OCI-M2 (cell line): ENCODE results near the gene OR6C75.
"Not testable (repeated sequence)": the region's sequence is repeated elsewhere in the genome, so short reads cannot be mapped to it uniquely, and the experiment has no call there.

ENCODE experiments used
- DNase-seq: peaks from one replicate; lab custom pipeline; 2025; ENCODE audit not compliant: unreplicated experiment; lab: John Stamatoyannopoulos, UW

OR6C75 gene

DNA sequence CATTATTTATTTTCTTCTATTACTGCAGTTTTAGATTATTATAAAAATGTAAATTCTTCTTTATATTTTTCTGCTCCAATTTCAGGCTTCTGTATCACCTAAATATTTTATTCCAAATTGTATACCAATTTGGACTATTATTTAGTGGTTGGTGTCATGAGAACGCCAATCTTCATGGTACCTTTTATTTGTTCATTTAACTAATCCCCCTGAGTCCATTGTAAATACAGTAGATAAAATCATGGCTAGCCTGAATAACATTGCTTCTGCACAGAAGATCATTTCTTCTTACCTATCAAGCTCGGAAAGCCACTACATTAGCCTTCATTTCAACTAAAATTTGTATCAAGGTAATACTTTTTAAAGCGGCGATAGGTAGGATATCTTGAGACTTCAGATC lies at the start of gene OR6C75:
Gene OR6C75, plus strand, starts transcription at position 301 of the 400 bp plus-strand sequence. CDS start 2,136 bp downstream, outside the sequence.
- no peak for DNase-seq

DNA sequence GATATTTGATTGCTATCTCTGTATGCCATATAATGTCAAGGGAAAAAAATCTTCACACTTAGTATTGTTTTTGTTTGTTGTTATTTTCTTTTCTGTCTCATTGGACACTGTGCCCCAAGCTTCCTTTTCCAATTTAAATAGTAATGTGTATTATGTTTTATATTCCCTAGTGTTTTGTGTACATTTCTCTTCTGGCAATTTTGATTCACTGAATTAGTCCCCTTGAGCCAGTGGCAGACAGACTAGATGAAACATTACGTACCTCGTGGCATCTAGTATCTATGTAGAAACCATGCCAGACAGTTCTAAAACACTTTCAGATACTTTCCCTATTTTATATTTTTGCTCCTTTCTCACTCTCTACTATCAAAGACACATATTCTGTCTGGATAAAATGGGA lies 48.7 kb upstream of the OR6C75 start, which contains the start of gene OR6C1:
Gene OR6C1, plus strand, starts transcription at position 301 of the 400 bp plus-strand sequence. CDS start 6,257 bp downstream, outside the sequence.
- DNase-seq, result no peak

DNA sequence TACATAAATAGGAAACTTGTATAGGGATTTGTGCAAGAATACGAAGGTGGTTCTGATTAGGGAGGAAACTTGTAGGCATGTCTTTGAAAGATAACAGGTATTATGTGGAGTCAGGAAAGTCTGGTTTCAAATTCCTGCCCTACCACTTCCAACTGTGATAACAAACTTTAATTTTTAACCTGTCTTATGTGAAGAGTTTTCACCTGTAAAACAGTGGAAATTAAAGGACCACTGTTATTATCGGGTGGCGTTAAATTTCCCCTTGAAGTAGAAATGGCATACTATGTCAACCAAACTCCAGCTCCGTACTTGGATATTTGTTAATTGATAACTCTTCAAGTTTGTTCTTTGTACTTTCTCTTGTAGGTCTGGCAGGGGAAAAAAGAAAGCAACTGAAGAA lies 42.6 kb upstream of the OR6C75 start:
- no peak for DNase-seq

DNA sequence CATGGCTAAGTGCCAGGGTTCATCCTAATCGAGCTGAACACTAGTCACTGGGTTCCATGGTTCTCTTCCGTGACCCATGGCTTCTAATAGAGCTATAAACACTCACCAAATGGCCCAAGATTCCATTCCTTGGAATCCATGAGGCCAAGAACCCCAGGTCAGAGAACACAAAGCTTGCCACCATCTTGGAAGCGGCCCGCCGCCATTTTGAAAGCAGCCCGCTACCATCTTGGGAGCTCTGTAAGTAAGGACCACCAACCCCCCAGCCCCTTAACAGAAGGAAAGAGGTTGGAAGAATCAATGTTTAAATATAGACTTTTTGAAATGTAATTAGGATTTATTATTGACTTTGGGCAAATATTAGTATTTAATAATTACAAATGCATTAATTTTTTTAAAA lies 37.0 kb upstream of the OR6C75 start:
- DNase-seq, result not testable (repeated sequence)

DNA sequence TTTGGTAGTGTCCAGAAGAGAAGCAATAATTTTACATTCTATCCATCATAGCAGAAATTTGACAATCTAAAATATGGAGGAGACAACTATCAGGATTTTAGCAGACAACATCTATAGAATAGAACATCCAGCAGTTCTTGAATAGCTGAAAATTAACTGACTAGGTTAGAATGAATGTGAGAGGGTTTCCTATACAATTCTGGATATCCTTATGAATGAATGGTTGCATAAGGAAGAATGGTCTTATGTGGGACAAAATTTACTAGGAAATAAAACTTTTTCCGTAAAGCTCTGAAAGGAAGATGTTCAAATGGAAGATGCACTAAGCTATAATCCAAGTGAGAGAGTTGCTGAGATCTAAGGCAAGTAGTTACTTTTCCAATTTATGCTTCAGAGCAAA lies 32.3 kb upstream of the OR6C75 start, which contains the start of gene OR6C3:
Gene OR6C3, plus strand, starts transcription at position 301 of the 400 bp plus-strand sequence. CDS start 955 bp downstream, outside the sequence.
- no peak for DNase-seq

DNA sequence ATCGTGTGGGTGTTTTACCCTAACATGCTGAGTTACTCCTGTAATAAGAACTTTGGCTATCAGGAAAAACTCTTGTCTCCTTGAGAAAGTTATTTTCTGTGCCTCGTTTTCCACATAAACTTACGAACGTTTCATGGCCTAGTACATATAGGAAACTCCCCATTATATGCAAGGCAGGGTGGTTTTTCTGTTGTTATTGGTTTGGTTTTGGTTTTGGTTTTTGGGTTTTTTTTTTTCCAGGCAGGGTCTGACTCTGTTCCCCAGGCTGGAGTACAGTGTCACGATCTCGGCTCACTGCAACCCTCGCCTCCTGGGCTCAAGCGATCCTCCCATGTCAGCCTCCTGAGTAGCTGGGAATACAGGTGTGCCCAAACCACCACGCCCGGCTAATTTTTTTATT lies 26.8 kb upstream of the OR6C75 start:
- DNase-seq, result no peak

DNA sequence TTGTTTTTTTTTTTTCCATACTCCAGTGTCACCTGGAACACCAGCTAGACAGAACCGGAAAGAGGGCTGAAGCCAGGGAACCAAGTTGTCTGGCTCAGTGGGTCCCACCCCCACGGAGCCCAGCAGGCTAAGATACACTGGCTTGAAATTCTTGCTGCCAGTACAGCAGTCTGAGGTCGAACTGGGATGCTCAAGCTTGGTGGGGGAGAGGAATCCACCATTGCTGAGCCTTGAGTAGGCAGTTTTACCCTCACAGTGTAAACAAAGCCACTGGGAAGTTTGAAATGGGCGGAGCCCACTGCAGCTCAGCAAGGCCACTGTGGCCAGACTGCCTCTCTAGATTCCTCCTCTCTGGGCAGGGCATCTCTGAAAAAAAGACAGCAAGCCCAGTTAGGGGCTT lies 7.4 kb upstream of the OR6C75 start:
- DNase-seq, result not testable (repeated sequence)

DNA sequence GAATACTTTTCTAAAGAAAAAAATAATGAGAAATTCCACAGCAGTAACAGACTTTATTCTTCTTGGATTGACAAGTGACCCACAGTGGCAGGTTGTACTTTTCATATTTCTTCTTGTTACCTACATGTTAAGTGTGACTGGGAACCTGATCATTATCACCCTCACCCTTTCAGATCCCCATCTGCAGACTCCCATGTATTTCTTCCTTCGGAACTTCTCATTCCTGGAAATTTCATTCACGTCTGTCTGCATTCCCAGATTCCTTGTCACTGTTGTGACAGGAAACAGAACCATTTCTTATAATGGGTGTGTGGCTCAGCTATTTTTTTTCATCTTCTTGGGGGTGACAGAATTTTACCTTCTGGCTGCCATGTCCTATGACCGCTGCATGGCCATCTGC lies 2.3 kb downstream of the OR6C75 start:
- DNase-seq, result no peak

DNA sequence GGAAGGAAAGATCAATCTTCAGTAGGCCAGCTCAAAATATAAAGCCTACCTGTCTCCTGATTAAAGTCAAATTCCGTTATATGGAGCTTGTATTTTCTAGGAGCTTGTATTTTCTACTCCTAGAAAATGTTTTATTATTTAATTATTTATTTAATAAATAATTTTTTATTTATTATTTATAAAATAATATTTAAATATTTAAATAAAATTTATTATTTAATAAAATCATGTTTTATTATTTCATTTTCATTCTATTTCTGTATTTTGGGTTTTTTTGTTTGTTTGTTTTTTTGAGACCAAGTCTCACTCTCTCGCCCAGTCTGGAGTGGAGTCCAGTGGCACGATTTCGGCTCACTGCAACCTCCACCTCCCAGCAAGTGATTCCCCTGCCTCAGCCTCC lies 9.7 kb downstream of the OR6C75 start:
- DNase-seq, result no peak

DNA sequence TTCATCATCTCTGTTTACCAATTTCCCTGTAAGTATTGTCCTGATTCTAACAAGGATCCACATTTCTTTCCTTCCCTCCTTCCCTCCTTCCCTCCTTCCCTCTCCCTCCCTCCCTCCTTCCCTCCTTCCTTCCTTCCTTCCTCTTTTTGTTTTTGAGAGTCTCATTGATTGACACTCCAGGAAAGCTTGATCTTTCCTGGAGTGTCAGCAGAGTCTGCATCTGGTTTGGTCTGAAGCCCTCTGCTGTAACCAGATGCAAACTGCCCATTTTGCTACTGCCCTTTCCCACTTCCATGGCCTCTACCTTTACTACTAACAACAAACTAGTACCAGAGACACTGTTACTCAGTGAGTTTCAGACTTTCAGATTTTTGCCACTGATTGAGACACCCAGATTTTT lies 23.1 kb downstream of the OR6C75 start:
- DNase-seq, result no peak

DNA sequence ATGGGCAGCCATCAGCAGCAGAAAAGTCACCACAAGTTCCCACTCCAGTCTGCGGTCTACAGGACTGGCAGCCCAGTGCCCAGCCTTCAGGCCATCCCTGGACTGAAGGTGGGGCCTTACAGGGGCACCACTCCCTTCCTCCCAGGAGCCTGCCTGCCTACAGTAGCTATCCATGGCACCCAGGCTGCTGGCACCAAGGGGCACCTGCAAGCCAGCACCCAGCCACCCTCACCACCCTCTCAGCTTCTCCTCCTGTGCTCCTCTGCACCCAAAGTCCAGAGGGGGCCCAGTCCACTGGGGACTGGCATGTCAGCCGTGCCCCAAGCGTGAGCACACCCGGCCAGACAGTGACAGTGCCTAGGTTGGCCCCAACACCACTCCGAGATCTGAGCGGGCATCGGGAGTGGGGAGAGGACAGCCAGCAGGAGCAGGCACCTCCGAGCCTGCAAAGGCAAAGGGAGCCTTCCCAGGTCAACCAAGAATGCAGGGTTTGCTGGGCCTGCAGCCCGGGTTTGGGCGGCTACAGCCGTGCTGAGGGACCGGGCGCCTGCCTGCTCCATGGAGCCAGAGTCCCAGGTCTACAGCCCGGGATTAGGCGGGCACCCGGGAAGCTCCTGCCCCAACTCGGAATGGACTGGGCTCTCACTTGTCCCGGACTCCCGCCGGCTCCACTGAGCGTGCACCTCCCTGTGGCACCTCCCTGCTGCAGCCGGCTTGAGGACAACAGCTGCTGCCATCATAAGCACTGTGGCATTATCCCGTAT lies 29.4 kb downstream of the OR6C75 start:
- DNase-seq, result no peak

DNA sequence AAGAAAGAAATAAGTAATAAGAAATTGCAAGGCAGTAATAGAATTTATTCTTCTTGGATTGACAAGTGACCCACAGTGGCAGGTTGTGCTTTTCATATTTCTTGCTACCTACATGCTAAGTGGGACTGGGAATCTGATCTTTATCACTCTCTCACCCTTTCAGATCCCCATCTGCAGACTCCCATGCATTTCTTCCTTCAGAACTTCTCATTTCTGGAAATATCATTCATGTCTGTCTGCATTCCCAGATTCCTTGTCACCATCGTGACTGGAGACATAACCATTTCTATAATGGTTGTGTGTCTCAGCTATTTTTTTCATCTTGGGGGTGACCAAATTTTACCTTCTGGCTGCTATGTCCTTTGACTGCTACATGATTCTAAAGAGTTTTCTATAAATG lies 33.6 kb downstream of the OR6C75 start:
- no peak for DNase-seq

DNA sequence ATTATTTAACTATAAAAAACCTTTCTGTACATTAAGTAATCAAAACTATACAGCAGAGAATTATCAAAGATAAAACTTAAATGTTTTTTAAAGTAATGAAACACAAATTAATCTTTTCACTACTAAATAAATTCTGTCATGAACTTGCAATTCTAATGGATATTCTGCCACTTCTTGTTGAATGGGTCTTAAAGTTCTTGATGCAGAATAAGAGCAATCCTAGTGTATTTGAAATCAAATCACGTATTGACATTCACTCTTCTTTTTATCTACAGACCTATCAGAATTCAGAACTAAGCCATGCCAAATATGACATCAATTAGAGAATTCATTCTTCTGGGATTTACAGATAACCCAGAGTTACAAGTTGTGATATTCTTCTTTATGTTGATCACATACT lies 37.5 kb downstream of the OR6C75 start, which contains the start of gene OR6C65:
Gene OR6C65, plus strand, starts transcription at position 301 of the 400 bp plus-strand sequence. Its CDS starts 0 bp downstream, at position 301.
- DNase-seq, result no peak

DNA sequence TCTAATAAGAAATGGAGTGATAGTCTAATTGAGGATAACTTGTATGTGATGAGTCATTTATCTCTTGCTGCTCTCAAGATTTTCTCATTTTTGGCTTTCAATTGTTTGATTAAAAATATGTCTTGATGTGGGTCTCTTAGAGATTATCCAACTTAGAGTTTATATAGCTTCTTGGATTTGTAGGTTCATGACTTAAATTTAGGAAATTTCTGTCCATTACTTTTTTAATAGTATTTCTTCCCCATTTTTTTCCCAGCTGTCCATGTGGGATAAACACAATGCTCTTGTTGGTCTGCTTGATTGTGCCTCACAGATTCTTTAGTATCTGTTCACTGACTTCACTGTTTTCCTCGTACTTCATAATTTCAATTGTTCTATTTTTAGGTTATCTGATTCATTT lies 45.1 kb downstream of the OR6C75 start:
- DNase-seq, result no peak

DNA sequence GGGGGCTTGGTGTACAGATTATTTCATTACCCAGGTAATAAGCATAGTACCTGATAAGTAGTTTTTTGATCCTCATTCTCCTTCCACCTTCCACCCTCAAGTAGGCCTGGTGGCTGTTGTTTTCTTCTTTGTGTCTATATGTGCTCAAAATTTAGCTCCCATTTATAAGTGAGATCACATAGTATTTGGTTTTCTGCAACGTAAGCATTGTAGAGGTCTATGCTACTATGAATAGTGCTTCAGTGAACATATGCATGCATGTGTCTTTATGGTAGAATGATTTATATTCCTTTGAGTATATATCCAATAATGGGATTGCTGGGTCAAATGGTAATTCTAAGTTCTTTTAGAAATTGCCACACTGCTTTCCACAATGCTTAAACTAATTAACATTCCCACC lies 46.4 kb downstream of the OR6C75 start:
- DNase-seq, result not testable (repeated sequence)

DNA sequence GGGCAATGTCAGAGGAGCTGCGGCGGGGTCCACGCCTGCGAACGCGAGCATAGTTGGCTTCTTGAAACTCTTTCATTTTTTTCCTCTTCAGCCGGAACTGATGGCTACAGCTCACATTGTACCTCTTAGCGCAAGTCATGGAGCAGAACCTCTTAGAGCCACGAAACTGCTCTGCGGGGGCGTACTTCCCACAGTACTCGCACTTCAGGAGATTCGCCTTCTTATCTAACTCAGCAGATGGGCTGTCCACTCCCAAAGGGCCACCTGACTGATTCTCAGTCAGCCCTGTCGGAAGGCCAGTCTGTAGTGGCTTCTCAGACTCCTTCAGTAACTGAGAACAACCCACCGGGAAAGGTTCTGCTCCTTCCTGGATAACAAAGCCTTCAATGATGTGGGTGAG lies 49.4 kb downstream of the OR6C75 start:
- DNase-seq, result not testable (repeated sequence)

DNA sequence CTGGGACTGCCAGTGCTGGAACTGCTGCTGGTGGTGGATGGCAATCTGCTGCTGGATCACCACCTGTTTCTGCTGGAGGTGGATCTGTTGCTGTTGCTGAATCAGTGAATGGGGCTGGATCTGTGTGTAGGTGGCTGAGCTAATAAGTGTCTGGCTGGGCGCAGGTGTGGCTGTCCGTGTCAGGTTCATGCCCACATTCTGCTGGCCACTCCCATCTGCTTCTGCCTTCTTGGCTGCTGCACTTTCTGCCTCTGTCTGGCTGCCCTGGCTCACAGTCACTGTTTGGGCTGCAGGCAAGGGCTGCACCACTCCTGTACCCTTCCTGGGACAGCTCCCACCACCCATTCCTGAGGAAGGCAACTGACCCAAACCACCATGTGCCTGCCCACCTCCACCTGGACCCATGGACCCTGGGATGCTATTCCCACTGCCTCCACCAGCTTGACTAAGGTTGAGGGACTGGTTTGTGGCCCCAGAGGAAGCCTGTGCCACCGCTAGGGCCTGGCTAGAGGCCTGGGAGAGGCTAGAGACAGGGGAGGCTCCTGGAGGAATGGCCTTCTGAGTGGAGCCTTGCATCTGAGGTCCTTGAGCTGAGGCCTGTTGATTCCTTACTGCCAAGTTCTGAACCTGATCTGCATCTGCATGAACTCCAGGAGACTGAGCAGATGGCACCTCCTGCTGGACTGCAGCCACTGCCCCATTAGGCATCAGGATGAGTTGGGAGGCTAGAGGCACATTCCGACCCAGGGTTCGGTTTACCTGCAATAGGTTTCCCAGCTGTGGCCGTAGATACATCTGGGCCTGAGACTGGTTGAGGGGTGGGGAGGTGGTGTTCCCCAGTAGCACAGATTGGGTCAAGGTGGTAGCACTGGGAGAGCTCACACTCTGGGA lies 51.0 kb downstream of the OR6C75 start:
- not testable (repeated sequence) for DNase-seq

DNA sequence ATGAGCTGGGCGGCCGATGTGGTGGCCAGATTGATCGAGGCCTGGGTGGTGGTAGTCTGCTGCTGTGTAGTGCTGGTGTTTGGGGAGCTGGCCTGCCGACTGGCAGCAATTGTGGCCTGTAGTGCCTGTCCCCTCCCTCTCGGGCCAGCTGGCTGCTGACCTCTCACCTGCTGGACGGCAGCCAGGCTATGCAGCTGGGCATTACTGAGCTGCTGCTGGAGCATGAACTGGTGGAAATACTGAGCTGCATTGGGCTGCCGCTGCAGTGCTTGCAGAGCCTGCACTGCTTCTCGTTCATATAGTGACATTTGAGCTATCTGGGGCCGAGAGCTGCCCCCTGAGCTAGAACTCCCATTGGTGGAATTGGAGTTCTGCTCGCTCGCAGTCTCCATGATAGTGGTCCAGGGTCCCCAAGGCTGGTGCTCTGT lies 51.6 kb downstream of the OR6C75 start:
- DNase-seq, result not testable (repeated sequence)

DNA sequence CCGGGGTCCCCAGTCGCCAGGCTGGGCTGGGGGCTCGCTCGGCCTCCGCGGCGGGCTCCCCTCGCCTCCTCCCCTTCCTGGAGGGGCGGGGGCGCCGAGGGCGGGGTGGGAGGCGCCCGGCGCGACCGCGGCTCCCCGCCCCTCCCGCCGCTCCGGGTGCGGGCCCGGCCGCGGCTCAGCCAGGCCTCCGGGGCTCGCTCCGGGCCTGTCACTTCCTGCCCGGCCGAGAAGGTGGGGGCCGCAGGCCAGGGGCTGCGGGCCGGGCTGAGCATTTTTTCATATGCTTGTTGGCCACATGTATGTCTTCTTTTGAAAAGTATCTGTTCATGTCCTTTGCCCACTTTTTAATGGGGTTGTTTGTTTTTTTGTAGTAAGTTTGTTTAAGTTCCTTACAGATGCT lies 52.1 kb downstream of the OR6C75 start:
- not testable (repeated sequence) for DNase-seq

DNA sequence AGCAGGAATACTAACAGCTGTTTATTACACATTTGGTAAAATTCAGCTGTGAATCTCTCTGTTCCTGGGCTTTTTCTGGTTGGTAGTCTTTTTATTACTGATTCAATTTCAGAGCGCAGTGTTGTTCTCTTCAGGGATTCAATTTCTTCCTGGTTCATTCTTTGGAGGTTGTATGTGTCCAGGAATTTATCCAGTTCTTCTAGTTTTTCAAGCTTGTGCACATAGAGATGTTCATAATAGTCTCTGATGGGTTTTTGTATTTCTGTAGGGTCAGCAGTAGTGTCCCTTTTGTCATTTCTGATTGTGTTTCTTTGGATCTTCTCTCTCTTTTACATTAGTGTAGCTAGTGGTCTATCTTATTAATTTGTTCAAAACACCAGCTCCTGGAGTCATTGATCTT lies 54.2 kb downstream of the OR6C75 start:
- DNase-seq, result no peak
